Neural cell (in vitro differentiated cells): Measurements from ENCODE around the gene ROM1. TPM values are rescaled to one million over a fixed set of nuclear protein-coding genes. Genes with fewer than 3 reads are reported as not detected.
A peak's percentile ranks its signal among the peaks of the same experiment; 100 is the strongest.
"Not testable (repeated sequence)": the region's sequence is repeated elsewhere in the genome, so short reads cannot be mapped to it uniquely, and the experiment has no call there.

ENCODE experiments used
- H2AFZ ChIP-seq: fragments of 200-600, 300-800 bp; sonication (generic), shearing (Covaris generic); 2 replicates; pipeline ENCODE4 v1.6.0; 2014; ENCODE audit warnings: low read depth, mild to moderate bottlenecking, antibody characterized with exemption, low read length, moderate library complexity
- H3F3A ChIP-seq: fragments of 200-600 bp; shearing (Covaris generic); 2 replicates; pipeline ENCODE4 v1.6.1; 2016; ENCODE audit warnings: mild to moderate bottlenecking, moderate library complexity, mixed read lengths, antibody characterized with exemption, low read length; ENCODE audit not compliant: insufficient read depth, poor library complexity, severe bottlenecking
- H3K27ac ChIP-seq: fragments of 200-600, 300-800 bp; sonication (generic), shearing (Covaris generic); 2 replicates; pipeline ENCODE4 v1.5.1; 2014; ENCODE audit warnings: mild to moderate bottlenecking, low read length, moderate library complexity
- H3K27me3 ChIP-seq: fragments of 300-800, 200-600 bp; sonication (generic), shearing (Covaris generic); 2 replicates; pipeline ENCODE4 v1.6.0; 2014; ENCODE audit warnings: mild to moderate bottlenecking, low read depth, low read length, moderate library complexity; ENCODE audit not compliant: insufficient read depth
- H3K36me3 ChIP-seq: fragments of 300-800, 200-600 bp; sonication (generic), shearing (Covaris generic); 2 replicates; pipeline ENCODE4 v1.5.1; 2014; ENCODE audit warnings: mild to moderate bottlenecking, antibody characterized with exemption, low read length, moderate library complexity; ENCODE audit not compliant: insufficient read depth
- H3K4me2 ChIP-seq: fragments of 300-800, 200-600 bp; sonication (generic), shearing (Covaris generic); 2 replicates; pipeline ENCODE4 v1.6.0; 2014; ENCODE audit warnings: mild to moderate bottlenecking, low read length
- H3K4me3 ChIP-seq: fragments of 300-800, 200-600 bp; sonication (generic), shearing (Covaris generic); 2 replicates; pipeline ENCODE4 v1.5.1; 2014; ENCODE audit warnings: mild to moderate bottlenecking, low read length, moderate library complexity
- H3K79me2 ChIP-seq: fragments of 200-600 bp; shearing (Covaris generic); replicated peaks from 2 replicates; pipeline ENCODE4 v1.6.0; 2014; ENCODE audit warnings: mild to moderate bottlenecking, low read length, moderate library complexity; ENCODE audit not compliant: insufficient read depth
- H3K9ac ChIP-seq: fragments of 300-800, 200-600 bp; sonication (generic), shearing (Covaris generic); 2 replicates; pipeline ENCODE4 v1.6.1; 2016; ENCODE audit warnings: mild to moderate bottlenecking, low read length, mixed read lengths
- H3K9me2 ChIP-seq: fragments of 200-600 bp; shearing (Covaris generic); 2 replicates; pipeline ENCODE4 v1.6.1; 2016; ENCODE audit warnings: mild to moderate bottlenecking, low read length, mixed read lengths; ENCODE audit not compliant: insufficient read depth
- H3K9me3 ChIP-seq: fragments of 200-600, 300-800 bp; sonication (generic), shearing (Covaris generic); 2 replicates; pipeline ENCODE4 v1.6.1; 2016; ENCODE audit warnings: mild to moderate bottlenecking, mixed run types, low read length, moderate library complexity, mixed read lengths
- H4K20me1 ChIP-seq: fragments of 200-600 bp; shearing (Covaris generic); 2 replicates; pipeline ENCODE4 v1.6.1; 2016; ENCODE audit warnings: mild to moderate bottlenecking, mixed run types; ENCODE audit not compliant: insufficient read depth
- EP300 ChIP-seq: fragments of 450-650 bp; conservative IDR thresholded peaks from 2 replicates; pipeline ENCODE4 v1.6.1; 2014; ENCODE audit warnings: antibody characterized with exemption, mild to moderate bottlenecking, moderate library complexity; ENCODE audit not compliant: poor library complexity, severe bottlenecking
- EZH2 ChIP-seq: fragments of 200-600, 300-800 bp; shearing (Covaris generic), sonication (generic); IDR thresholded peaks from 2 replicates; pipeline ENCODE4 v1.6.1; 2014; ENCODE audit warnings: antibody characterized with exemption, low read length, borderline replicate concordance, mild to moderate bottlenecking; ENCODE audit not compliant: insufficient read depth, poor library complexity, severe bottlenecking
- MXI1 ChIP-seq: fragments of 450-650 bp; conservative IDR thresholded peaks from 2 replicates; pipeline ENCODE4 v1.6.1; 2014; ENCODE audit warnings: antibody characterized with exemption, mild to moderate bottlenecking; ENCODE audit not compliant: poor library complexity, severe bottlenecking
- POLR2AphosphoS5 ChIP-seq: IDR thresholded peaks from 2 replicates; pipeline ENCODE4 v1.6.1; 2012
- RAD21 ChIP-seq: fragments of 450-650 bp; conservative IDR thresholded peaks from 2 replicates; pipeline ENCODE4 v1.6.1; 2014; ENCODE audit warnings: antibody characterized with exemption, mild to moderate bottlenecking, moderate library complexity
- SMC3 ChIP-seq: fragments of 450-650 bp; conservative IDR thresholded peaks from 2 replicates; pipeline ENCODE4 v1.6.1; 2014; ENCODE audit warnings: antibody characterized with exemption, mild to moderate bottlenecking, moderate library complexity; ENCODE audit not compliant: poor library complexity
- TAF1 ChIP-seq: IDR thresholded peaks from 2 replicates; pipeline ENCODE4 v1.6.1; 2012; ENCODE audit warnings: low read depth
- polyA plus RNA-seq: library from polyadenylated mRNA; depleted of rRNA; stranded (reverse); fragments of >200 nt; gene quantifications from 2 replicates; pipeline ENCODE4 v1.2.3, GENCODE V29; 2014
- TF ChIP-seq, protein P1 (sequence below): fragments of 450-650 bp; IDR thresholded peaks from 2 replicates; pipeline ENCODE4 v1.5.1; 2014; ENCODE audit warnings: antibody characterized with exemption, mild to moderate bottlenecking, moderate library complexity; ENCODE audit not compliant: poor library complexity, severe bottlenecking
- TF ChIP-seq, protein P2 (sequence below): IDR thresholded peaks from 2 replicates; pipeline ENCODE4 v1.6.1; 2012; ENCODE audit warnings: borderline replicate concordance

ROM1 gene
- polyA plus RNA-seq, 1 donor from 2014 or later: 0.31 TPM

DNA sequence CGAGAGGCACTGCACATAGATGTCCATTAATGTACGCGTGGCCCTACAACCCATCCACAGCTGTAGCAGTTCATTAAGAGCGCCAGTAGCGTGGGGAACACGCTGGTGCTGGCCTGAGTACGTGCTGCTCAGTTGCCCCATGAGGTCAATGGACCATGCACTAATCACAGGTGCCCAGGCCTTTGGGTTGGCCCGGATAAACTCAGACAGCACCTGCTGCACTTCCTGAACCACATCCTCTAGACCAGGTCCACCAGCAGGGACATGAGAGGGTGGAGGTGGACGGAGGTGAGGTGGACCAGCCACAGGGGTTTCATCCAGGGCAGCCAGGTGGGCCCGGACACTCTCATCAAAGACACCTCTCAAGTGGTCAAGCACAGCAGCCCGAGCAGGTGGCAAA, 36.4 kb downstream of the ROM1 start:
- Histone ChIP-seq H4K20me1 (no peaks in the 10 kb centered on the region), H3K79me2 (peaks cover 34% of the 10 kb centered on the region), H3K9ac (no peak overlapping the region), H3K4me3 (no peak overlapping the region), H3F3A (no peaks in the 10 kb centered on the region), H3K9me3 (no peaks in the 10 kb centered on the region), H3K27ac (no peak overlapping the region), H3K4me2 (no peak overlapping the region), H3K36me3 (no peaks in the 10 kb centered on the region), H2AFZ (no peak overlapping the region), H3K27me3 (no peaks in the 10 kb centered on the region), H3K9me2 (no peaks in the 10 kb centered on the region)
- TF ChIP-seq, protein P1, sequence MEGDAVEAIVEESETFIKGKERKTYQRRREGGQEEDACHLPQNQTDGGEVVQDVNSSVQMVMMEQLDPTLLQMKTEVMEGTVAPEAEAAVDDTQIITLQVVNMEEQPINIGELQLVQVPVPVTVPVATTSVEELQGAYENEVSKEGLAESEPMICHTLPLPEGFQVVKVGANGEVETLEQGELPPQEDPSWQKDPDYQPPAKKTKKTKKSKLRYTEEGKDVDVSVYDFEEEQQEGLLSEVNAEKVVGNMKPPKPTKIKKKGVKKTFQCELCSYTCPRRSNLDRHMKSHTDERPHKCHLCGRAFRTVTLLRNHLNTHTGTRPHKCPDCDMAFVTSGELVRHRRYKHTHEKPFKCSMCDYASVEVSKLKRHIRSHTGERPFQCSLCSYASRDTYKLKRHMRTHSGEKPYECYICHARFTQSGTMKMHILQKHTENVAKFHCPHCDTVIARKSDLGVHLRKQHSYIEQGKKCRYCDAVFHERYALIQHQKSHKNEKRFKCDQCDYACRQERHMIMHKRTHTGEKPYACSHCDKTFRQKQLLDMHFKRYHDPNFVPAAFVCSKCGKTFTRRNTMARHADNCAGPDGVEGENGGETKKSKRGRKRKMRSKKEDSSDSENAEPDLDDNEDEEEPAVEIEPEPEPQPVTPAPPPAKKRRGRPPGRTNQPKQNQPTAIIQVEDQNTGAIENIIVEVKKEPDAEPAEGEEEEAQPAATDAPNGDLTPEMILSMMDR: no peak
- TF ChIP-seq TAF1 (no peak), EZH2 (no peak)

DNA sequence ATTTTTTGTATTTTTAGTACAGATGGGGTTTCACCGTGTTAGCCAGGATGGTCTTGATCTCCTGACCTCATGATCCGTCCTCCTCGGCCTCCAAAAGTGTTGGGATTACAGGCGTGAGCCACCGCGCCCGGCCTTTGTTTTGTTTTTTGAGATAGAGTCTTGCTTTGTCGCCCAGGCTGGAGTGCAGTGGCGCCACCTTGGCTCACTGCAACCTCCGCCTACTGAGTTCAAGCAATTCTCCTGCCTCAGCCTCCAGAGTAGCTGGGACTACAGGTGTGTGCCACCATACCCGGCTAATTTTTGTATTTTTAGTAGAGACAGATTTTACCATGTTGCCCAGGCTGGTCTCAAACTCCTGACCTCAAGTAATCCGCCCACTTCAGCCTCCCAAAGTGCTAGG, 37.2 kb downstream of the ROM1 start:
- H3K9me2 ChIP-seq, H3K9ac ChIP-seq, H3K9me3 ChIP-seq, H3K27me3 ChIP-seq, H3K4me3 ChIP-seq, H4K20me1 ChIP-seq, H3K36me3 ChIP-seq, H3K4me2 ChIP-seq, H3K27ac ChIP-seq, H2AFZ ChIP-seq, H3F3A ChIP-seq: not testable (repeated sequence)
- peaks cover 27% of the 10 kb centered on the region for H3K79me2 ChIP-seq

DNA sequence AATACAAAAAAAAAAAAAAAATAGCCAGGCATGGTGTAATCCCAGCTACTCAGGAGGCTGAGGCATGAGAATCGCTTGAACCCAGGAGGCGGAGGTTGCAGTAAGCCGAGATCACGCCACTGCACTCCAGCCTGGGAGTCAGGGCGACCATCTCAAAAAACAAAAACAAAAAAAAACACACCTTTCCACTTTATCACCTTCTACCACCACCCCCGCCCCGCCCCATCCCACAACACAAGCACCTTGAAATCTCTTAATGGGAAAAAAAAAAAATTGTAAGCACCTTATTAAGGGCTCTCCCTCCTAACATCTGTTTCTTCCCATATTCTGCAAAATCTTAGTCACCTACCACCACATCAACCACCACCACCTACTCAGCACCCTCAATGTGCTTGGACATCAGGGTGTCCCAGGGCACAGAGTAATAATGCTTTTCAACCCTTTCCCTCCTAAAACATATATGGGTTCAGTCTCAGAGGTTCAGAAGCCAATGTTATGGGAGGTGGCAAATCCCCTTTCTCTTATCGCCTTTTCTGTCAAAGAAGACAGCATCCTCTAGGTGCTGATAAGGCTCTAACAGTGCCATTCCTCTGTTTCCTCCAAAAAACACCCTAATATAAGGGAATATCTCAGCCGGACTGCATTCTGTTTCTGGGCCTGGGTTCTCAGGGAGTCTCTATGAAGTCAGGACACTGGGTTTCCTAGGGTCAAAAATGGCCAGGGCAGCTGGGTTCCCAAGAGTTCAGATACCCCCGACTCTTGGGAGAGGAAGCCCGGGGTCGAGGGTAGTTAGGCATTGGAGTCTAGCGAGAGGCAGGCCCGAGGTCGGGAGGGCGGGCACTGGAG, 39.3 kb downstream of the ROM1 start:
- H3K9me3 ChIP-seq: no peaks in the 10 kb centered on the region
- H3K4me3 ChIP-seq: peak overlapping the region; percentile 81
- no peaks in the 10 kb centered on the region for H3F3A ChIP-seq
- H3K9ac ChIP-seq: peak overlapping the region; percentile 81
- peak overlapping the region; percentile 43 for H2AFZ ChIP-seq
- H3K4me2 ChIP-seq: peak overlapping the region; percentile 61
- H4K20me1 ChIP-seq: no peaks in the 10 kb centered on the region
- TF ChIP-seq POLR2AphosphoS5 (no peak), TAF1 (no peak), RAD21 (no peak), MXI1 (no peak), SMC3 (no peak), EZH2 (no peak), EP300 (no peak)
- TF ChIP-seq, protein P1: no peak
- TF ChIP-seq, protein P2, sequence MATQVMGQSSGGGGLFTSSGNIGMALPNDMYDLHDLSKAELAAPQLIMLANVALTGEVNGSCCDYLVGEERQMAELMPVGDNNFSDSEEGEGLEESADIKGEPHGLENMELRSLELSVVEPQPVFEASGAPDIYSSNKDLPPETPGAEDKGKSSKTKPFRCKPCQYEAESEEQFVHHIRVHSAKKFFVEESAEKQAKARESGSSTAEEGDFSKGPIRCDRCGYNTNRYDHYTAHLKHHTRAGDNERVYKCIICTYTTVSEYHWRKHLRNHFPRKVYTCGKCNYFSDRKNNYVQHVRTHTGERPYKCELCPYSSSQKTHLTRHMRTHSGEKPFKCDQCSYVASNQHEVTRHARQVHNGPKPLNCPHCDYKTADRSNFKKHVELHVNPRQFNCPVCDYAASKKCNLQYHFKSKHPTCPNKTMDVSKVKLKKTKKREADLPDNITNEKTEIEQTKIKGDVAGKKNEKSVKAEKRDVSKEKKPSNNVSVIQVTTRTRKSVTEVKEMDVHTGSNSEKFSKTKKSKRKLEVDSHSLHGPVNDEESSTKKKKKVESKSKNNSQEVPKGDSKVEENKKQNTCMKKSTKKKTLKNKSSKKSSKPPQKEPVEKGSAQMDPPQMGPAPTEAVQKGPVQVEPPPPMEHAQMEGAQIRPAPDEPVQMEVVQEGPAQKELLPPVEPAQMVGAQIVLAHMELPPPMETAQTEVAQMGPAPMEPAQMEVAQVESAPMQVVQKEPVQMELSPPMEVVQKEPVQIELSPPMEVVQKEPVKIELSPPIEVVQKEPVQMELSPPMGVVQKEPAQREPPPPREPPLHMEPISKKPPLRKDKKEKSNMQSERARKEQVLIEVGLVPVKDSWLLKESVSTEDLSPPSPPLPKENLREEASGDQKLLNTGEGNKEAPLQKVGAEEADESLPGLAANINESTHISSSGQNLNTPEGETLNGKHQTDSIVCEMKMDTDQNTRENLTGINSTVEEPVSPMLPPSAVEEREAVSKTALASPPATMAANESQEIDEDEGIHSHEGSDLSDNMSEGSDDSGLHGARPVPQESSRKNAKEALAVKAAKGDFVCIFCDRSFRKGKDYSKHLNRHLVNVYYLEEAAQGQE: no peak
- H3K79me2 ChIP-seq: peaks cover 17% of the 10 kb centered on the region
- H3K9me2 ChIP-seq: no peaks in the 10 kb centered on the region
- H3K27me3 ChIP-seq: no peaks in the 10 kb centered on the region
- no peaks in the 10 kb centered on the region for H3K36me3 ChIP-seq
- H3K27ac ChIP-seq: peak overlapping the region; percentile 71
